ENCODE measurements around the gene LEMD2. TPM values are rescaled to one million over a fixed set of nuclear protein-coding genes. Genes with fewer than 3 reads are reported as not detected.
A peak's percentile ranks its signal among the peaks of the same experiment; 100 is the strongest.

LEMD2 gene
- total RNA-seq, 1 experiment from 2014 or later, result 43.9 TPM

GRCh38 chr6:33761581-33761921 is 27.4 kb downstream of the LEMD2 start:
- Histone ChIP-seq H3K27ac (ENCODE audit: low read depth, low read length) (no peak overlapping the region; the same call in 1 of the 2 replicates), H3K4me1 (ENCODE audit: control insufficient read depth in 1 of 2, insufficient read depth in 2 of 2, low read length in 2 of 2) (peaks cover 6 to 19% of the 10 kb centered on the region in 2 experiments; a peak in 3 of 4 replicates), H4K20me1 (ENCODE audit: insufficient read depth) (no peaks in the 10 kb centered on the region), H3K9me2 (ENCODE audit: insufficient read depth) (no peaks in the 10 kb centered on the region), H3K4me3 (replicated peaks in 1 of 2; ENCODE audit: low read depth in 1 of 2, low read length in 2 of 2) (no peak overlapping the region), H3K27me3 (ENCODE audit: insufficient read depth, low read length) (no peaks in the 10 kb centered on the region), H2AFZ (ENCODE audit: low read depth, low read length, poor library complexity, severe bottlenecking) (no peak overlapping the region), H3K4me2 (ENCODE audit: low read length) (no peak overlapping the region), H3K9me3 (ENCODE audit: control insufficient read depth in 1 of 2, insufficient read depth in 1 of 2, low read depth in 1 of 2, low read length in 2 of 2) (no peaks in the 10 kb centered on the region), H3K79me2 (ENCODE audit: insufficient read depth, low read length) (no peaks in the 10 kb centered on the region), H3K9ac (ENCODE audit: low read length) (no peak overlapping the region), H3K36me3 (ENCODE audit: control insufficient read depth in 1 of 2, insufficient read depth in 2 of 2, low read length in 2 of 2) (no peaks in the 10 kb centered on the region)
- BruUV-seq (replicated peaks), result no TSS peak
- RAD21 ChIA-PET (ENCODE audit: low non-redundant PET in 1 of 2, low total read pairs in 2 of 2, uncharacterized antibody in 2 of 2, unreplicated experiment in 2 of 2), result no interaction called here
- no peak for DNase-seq (ENCODE audit: low read depth, low spot score)
- intact Hi-C loops (cut with micrococcal nuclease), result no loop called here
- TF ChIP-seq FOSL1 (IDR thresholded peaks at IDR 0.05; ENCODE audit: low read depth), result no peak
- CTCF ChIA-PET, result interaction anchor here (1.1 to 1.5 kb wide), 3 partner anchors 10 to 266 kb away, joined by 4 to 7 read pairs (median 4); partner anchors contain the start of gene UQCC2
- no peak for ATAC-seq
- POLR2A ChIA-PET, result no interaction called here

DNA sequence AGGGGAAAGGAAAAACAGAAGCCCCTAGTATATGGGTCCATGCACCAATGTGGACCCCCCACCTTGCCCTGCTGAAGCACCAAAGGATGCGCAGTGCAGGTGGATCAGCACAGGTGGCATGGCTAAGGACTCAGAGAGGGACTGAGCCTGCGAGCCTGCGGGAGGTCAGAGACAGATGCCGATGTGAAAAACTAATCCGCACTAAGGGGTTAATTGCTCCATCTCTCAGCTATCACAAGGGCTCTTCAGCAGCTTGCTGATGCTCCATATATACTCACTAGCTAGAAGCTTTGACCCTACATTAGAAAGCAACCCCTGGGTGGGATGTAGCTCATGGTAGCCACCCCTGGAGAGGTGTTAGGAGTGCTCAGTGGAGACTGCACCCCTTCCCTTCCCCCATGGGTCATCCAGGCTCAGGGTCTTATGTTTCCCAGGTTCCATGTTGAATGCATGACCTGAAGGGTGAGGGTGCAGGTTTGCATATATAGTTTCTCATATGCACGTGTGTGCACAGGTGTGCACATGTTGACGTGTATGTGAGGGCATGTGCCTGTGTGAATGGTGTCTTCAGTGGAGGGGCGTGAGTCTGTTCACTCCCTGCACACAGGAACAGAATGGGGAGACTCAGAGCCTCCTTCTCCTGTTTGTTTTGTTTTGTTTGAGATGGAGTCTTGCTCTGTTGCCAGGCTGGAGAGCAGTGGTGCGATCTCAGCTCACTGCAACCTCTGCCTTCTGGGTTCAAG is 28.9 kb downstream of the LEMD2 start:
- H3K36me3 ChIP-seq (ENCODE audit: control insufficient read depth in 1 of 2, insufficient read depth in 2 of 2, low read length in 2 of 2), result no peaks in the 10 kb centered on the region
- TSS peak; percentile 100 for BruUV-seq (replicated peaks)
- no peak; the same call in 1 of the 2 replicates for ATAC-seq
- ChIA-PET CTCF (interaction anchor here (0.9 to 1.8 kb wide), 9 partner anchors 8 to 399 kb away, joined by 3 to 9 read pairs (median 4); partner anchors contain the start of gene UQCC2), RAD21 (ENCODE audit: low non-redundant PET in 1 of 2, low total read pairs in 2 of 2, uncharacterized antibody in 2 of 2, unreplicated experiment in 2 of 2) (interaction anchor here in 1 of 2 experiments (0.8 kb wide), 1 partner anchor 16 kb away, joined by 3 read pairs; no protein-coding TSS in a partner anchor), POLR2A (interaction anchor here (1.0 kb wide), 1 partner anchor 10 kb away, joined by 4 read pairs; no protein-coding TSS in a partner anchor)
- intact Hi-C loops (cut with micrococcal nuclease), result no loop called here
- H3K27me3 ChIP-seq (ENCODE audit: insufficient read depth, low read length), result no peaks in the 10 kb centered on the region
- H3K4me2 ChIP-seq (ENCODE audit: low read length), result peak overlapping the region; percentile 47; the same call in 1 of the 2 replicates
- DNase-seq (ENCODE audit: low read depth, low spot score), result no peak
- H3K9ac ChIP-seq (ENCODE audit: low read length), result no peak overlapping the region
- H2AFZ ChIP-seq (ENCODE audit: low read depth, low read length, poor library complexity, severe bottlenecking), result no peak overlapping the region
- no peaks in the 10 kb centered on the region for H3K9me2 ChIP-seq (ENCODE audit: insufficient read depth)
- no peaks in the 10 kb centered on the region for H4K20me1 ChIP-seq (ENCODE audit: insufficient read depth)
- no peaks in the 10 kb centered on the region for H3K9me3 ChIP-seq (ENCODE audit: control insufficient read depth in 1 of 2, insufficient read depth in 1 of 2, low read depth in 1 of 2, low read length in 2 of 2)
- no peak overlapping the region for H3K4me3 ChIP-seq (replicated peaks in 1 of 2; ENCODE audit: low read depth in 1 of 2, low read length in 2 of 2)
- no peak overlapping the region for H3K27ac ChIP-seq (ENCODE audit: low read depth, low read length)
- no peaks in the 10 kb centered on the region for H3K79me2 ChIP-seq (ENCODE audit: insufficient read depth, low read length)
- H3K4me1 ChIP-seq (ENCODE audit: control insufficient read depth in 1 of 2, insufficient read depth in 2 of 2, low read length in 2 of 2), result peaks cover 6 to 19% of the 10 kb centered on the region in 2 experiments; a peak in 3 of 4 replicates
- no peak for TF ChIP-seq CEBPB (IDR thresholded peaks at IDR 0.05; ENCODE audit: low read depth)
- TF ChIP-seq YY1 (IDR thresholded peaks at IDR 0.05; ENCODE audit: extremely low read depth, insufficient replicate concordance, low read depth, low read length), result no peak
- TF ChIP-seq FOSL1 (IDR thresholded peaks at IDR 0.05; ENCODE audit: low read depth), result no peak
- TF ChIP-seq TCF7L2 (IDR thresholded peaks at IDR 0.05; ENCODE audit: borderline replicate concordance, extremely low read depth, insufficient read depth, insufficient read length), result no peak
- no peak for TF ChIP-seq POLR2AphosphoS5 (IDR thresholded peaks at IDR 0.05; ENCODE audit: low read depth, low read length)
- TF ChIP-seq, protein P1, sequence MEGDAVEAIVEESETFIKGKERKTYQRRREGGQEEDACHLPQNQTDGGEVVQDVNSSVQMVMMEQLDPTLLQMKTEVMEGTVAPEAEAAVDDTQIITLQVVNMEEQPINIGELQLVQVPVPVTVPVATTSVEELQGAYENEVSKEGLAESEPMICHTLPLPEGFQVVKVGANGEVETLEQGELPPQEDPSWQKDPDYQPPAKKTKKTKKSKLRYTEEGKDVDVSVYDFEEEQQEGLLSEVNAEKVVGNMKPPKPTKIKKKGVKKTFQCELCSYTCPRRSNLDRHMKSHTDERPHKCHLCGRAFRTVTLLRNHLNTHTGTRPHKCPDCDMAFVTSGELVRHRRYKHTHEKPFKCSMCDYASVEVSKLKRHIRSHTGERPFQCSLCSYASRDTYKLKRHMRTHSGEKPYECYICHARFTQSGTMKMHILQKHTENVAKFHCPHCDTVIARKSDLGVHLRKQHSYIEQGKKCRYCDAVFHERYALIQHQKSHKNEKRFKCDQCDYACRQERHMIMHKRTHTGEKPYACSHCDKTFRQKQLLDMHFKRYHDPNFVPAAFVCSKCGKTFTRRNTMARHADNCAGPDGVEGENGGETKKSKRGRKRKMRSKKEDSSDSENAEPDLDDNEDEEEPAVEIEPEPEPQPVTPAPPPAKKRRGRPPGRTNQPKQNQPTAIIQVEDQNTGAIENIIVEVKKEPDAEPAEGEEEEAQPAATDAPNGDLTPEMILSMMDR (IDR thresholded peaks at IDR 0.05 in 2 of 3, conservative IDR thresholded peaks at IDR 0.05 in 1 of 3; ENCODE audit: borderline replicate concordance in 1 of 3, insufficient read depth in 1 of 3, low read depth in 2 of 3, low read length in 2 of 3), result no peak
- TF ChIP-seq ZNF274 (IDR thresholded peaks at IDR 0.05; ENCODE audit: low read depth, low read length), result no peak
- no peak for TF ChIP-seq ZFX (IDR thresholded peaks at IDR 0.05)
- TF ChIP-seq CBX3 (IDR thresholded peaks at IDR 0.05; ENCODE audit: low read depth), result no peak
- no peak for TF ChIP-seq POLR2A (IDR thresholded peaks at IDR 0.05; ENCODE audit: borderline replicate concordance, extremely low read depth, insufficient read depth, insufficient read length)
- no peak for TF ChIP-seq SRF (IDR thresholded peaks at IDR 0.05; ENCODE audit: low read depth)
- TF ChIP-seq RAD21 (IDR thresholded peaks at IDR 0.05; ENCODE audit: low read depth), result no peak
- TF ChIP-seq EGR1 (IDR thresholded peaks at IDR 0.05; ENCODE audit: low read depth), result no peak
- TF ChIP-seq, protein P2, sequence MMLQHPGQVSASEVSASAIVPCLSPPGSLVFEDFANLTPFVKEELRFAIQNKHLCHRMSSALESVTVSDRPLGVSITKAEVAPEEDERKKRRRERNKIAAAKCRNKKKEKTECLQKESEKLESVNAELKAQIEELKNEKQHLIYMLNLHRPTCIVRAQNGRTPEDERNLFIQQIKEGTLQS (IDR thresholded peaks at IDR 0.05), result no peak
